Measurements from ENCODE around the gene CDH8.

DNA sequence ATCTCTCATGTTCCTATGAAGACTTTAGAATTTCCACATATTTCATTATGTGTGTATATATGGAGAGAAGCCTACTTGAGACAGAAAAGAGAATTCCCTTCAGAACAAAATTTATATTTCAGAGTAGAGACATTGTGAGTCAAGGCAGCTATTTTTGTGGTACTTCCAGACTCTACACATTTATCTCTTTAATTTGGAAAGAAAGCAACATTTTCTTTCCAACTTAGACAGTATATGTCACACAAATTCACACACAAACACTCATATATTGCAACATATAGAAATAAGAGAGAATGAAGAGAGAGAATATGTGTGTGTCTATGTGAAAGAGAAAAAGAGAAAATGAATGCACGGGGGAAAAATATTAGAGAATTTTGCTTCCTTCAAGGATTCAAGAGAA is 158.8 kb downstream of the CDH8 start:
- no peak for TF ChIP-seq POLR2AphosphoS5 (IDR thresholded peaks at IDR 0.05; ENCODE audit: low read depth)
- TF ChIP-seq, protein P1, sequence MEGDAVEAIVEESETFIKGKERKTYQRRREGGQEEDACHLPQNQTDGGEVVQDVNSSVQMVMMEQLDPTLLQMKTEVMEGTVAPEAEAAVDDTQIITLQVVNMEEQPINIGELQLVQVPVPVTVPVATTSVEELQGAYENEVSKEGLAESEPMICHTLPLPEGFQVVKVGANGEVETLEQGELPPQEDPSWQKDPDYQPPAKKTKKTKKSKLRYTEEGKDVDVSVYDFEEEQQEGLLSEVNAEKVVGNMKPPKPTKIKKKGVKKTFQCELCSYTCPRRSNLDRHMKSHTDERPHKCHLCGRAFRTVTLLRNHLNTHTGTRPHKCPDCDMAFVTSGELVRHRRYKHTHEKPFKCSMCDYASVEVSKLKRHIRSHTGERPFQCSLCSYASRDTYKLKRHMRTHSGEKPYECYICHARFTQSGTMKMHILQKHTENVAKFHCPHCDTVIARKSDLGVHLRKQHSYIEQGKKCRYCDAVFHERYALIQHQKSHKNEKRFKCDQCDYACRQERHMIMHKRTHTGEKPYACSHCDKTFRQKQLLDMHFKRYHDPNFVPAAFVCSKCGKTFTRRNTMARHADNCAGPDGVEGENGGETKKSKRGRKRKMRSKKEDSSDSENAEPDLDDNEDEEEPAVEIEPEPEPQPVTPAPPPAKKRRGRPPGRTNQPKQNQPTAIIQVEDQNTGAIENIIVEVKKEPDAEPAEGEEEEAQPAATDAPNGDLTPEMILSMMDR (IDR thresholded peaks at IDR 0.05; ENCODE audit: insufficient read depth, low read length): no peak
- TF ChIP-seq, protein P2, sequence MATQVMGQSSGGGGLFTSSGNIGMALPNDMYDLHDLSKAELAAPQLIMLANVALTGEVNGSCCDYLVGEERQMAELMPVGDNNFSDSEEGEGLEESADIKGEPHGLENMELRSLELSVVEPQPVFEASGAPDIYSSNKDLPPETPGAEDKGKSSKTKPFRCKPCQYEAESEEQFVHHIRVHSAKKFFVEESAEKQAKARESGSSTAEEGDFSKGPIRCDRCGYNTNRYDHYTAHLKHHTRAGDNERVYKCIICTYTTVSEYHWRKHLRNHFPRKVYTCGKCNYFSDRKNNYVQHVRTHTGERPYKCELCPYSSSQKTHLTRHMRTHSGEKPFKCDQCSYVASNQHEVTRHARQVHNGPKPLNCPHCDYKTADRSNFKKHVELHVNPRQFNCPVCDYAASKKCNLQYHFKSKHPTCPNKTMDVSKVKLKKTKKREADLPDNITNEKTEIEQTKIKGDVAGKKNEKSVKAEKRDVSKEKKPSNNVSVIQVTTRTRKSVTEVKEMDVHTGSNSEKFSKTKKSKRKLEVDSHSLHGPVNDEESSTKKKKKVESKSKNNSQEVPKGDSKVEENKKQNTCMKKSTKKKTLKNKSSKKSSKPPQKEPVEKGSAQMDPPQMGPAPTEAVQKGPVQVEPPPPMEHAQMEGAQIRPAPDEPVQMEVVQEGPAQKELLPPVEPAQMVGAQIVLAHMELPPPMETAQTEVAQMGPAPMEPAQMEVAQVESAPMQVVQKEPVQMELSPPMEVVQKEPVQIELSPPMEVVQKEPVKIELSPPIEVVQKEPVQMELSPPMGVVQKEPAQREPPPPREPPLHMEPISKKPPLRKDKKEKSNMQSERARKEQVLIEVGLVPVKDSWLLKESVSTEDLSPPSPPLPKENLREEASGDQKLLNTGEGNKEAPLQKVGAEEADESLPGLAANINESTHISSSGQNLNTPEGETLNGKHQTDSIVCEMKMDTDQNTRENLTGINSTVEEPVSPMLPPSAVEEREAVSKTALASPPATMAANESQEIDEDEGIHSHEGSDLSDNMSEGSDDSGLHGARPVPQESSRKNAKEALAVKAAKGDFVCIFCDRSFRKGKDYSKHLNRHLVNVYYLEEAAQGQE (IDR thresholded peaks at IDR 0.05; ENCODE audit: insufficient replicate concordance, low read depth): no peak

Measured in HL-60 (cell line).